SU-DHL-6 (cell line): Measurements from ENCODE around the gene CAMP.

Experiments used
- CTCF ChIP-seq: fragments of 200-600 bp; sonication (generic); IDR thresholded peaks from one replicate; pipeline ENCODE4 v1.5.1; 2017; ENCODE audit warnings: antibody characterized with exemption, mild to moderate bottlenecking, low read length, moderate library complexity; ENCODE audit not compliant: insufficient read depth, poor library complexity, severe bottlenecking
- EZH2phosphoT487 ChIP-seq: fragments of 200-600 bp; sonication (generic), shearing (Covaris generic); conservative IDR thresholded peaks from 2 replicates; pipeline ENCODE4 v1.6.1; 2018; ENCODE audit warnings: mild to moderate bottlenecking, antibody characterized with exemption, low read length, moderate library complexity, mixed read lengths

DNA sequence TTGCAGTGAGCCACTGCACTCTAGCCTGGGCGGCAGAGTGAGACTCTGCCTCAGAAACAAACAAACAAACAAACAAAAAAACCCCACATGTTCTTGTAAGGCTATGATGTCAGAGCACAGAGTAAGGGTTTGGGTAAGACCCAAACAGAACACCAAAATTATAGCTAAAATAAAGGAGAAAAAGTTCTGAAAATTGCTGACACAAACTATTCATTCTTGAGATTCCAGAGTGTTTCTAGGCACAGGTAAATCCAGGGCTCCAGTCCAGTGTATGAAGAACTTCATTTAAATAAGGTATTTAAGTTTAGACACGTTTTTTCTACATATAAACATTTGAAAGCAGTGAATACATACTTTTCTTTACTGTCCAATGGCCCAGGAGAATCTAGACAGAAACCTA is 39.0 kb upstream of the CAMP start:
- TF ChIP-seq CTCF (no peak), EZH2phosphoT487 (no peak)
